ENCODE data around the gene MT1H.

MT1H gene

GRCh38 chr16:56636616-56637413 lies 32.8 kb upstream of the MT1H start:
- DNase-seq = no peak

- DNase-seq = no peak
These were observed 31.5 kb upstream of the MT1H start, which contains the start of gene MT1A for GRCh38 chr16:56637814-56638750. TSS of gene MT1A (plus strand) at chr16:56638666. CDS start at chr16:56638739, 73 bp downstream.

GRCh38 chr16:56639045-56639444 lies 30.6 kb upstream of the MT1H start:
- no peak for DNase-seq

GRCh38 chr16:56640076-56640475 lies 29.5 kb upstream of the MT1H start:
- DNase-seq = no peak

- DNase-seq = no peak
These were observed 28.4 kb upstream of the MT1H start for GRCh38 chr16:56641166-56641565.

GRCh38 chr16:56643080-56643778 lies 26.4 kb upstream of the MT1H start:
- DNase-seq = peak; percentile 78

GRCh38 chr16:56643833-56644232 lies 25.8 kb upstream of the MT1H start:
- DNase-seq = no peak

- DNase-seq = no peak
These were observed 24.3 kb upstream of the MT1H start for GRCh38 chr16:56645311-56645710.

- DNase-seq = no peak
These were observed 23.8 kb upstream of the MT1H start for GRCh38 chr16:56645838-56646237.

- no peak for DNase-seq
These were observed 21.8 kb upstream of the MT1H start for GRCh38 chr16:56647641-56648431.

- DNase-seq = no peak
These were observed 20.3 kb upstream of the MT1H start for GRCh38 chr16:56649271-56649670.

GRCh38 chr16:56649820-56650219 lies 19.8 kb upstream of the MT1H start:
- DNase-seq = no peak

- no peak for DNase-seq
These were observed 18.0 kb upstream of the MT1H start, which contains the start of gene MT1B for GRCh38 chr16:56651586-56651985. TSS of gene MT1B (plus strand) at chr16:56651886. CDS start at chr16:56651954, 68 bp downstream.

- DNase-seq = no peak
These were observed 17.0 kb upstream of the MT1H start for GRCh38 chr16:56652600-56652999.

- DNase-seq = no peak
These were observed 16.4 kb upstream of the MT1H start for GRCh38 chr16:56653218-56653617.

- peak; percentile 57 for DNase-seq
These were observed 11.9 kb upstream of the MT1H start, which contains the start of gene MT1F for GRCh38 chr16:56657555-56658326. TSS of gene MT1F (plus strand) at chr16:56657959. CDS start at chr16:56658059, 100 bp downstream.

- DNase-seq = no peak
These were observed 11.2 kb upstream of the MT1H start for GRCh38 chr16:56658327-56658875.

GRCh38 chr16:56662357-56663354 lies 7.0 kb upstream of the MT1H start:
- DNase-seq = no peak

- DNase-seq = no peak
These were observed 5.1 kb upstream of the MT1H start for GRCh38 chr16:56664506-56664905.

Measured in CD4-positive, alpha-beta T cell treated with Interleukin-15 for 1 hour (primary cell).